Heart left ventricle (tissue), 16 donors: ENCODE data around the gene TRIM16. TPM values are rescaled to one million over a fixed set of nuclear protein-coding genes. Genes with fewer than 3 reads are reported as not detected.
"Not testable (repeated sequence)": the region's sequence is repeated elsewhere in the genome, so short reads cannot be mapped to it uniquely, and the experiment has no call there.

Source experiments
- ATAC-seq, 4 donors: fragments of 200-7000 bp; cut with Tn5 transposase; one replicate each; pipeline ENCODE4 v1.9.1; 2020 to 2022; ENCODE audit warnings: moderate library complexity in 4 of 4, mild to moderate bottlenecking in 3 of 4, moderate number of reproducible peaks in 1 of 4
- DNase-seq, 5 donors: peaks; one replicate each; pipeline ENCODE4 v3.0.0-alpha.2; 2020
- H3K27ac ChIP-seq, 12 donors: fragments of 200-600 bp; sonication (generic) in 4 of 12; one replicate each; pipeline versions ENCODE4 v1.5.0 to v1.8.0; 2016 to 2022; ENCODE audit warnings: mild to moderate bottlenecking in 2 of 12
- H3K27me3 ChIP-seq, 9 donors: fragments of 200-600 bp; sonication (generic) in 2 of 9; one replicate each; pipeline versions ENCODE4 v1.5.1 to v1.8.0; 2016 to 2022; ENCODE audit warnings: mild to moderate bottlenecking in 3 of 9
- H3K36me3 ChIP-seq, 9 donors: fragments of 200-600 bp; sonication (generic) in 2 of 9; one replicate each; pipeline versions ENCODE4 v1.5.0 to v1.8.0; 2018 to 2022; ENCODE audit warnings: mild to moderate bottlenecking in 2 of 9
- H3K4me1 ChIP-seq, 12 donors: fragments of 200-600 bp; sonication (generic) in 4 of 12; one replicate each; pipeline versions ENCODE4 v1.5.0 to v1.8.0; 2016 to 2022; ENCODE audit warnings: mild to moderate bottlenecking in 3 of 12
- H3K4me3 ChIP-seq, 12 donors: fragments of 200-600 bp; sonication (generic) in 4 of 12; one replicate each; pipeline versions ENCODE4 v1.5.0 to v1.8.0; 2017 to 2022; ENCODE audit warnings: mild to moderate bottlenecking in 9 of 12, moderate library complexity in 4 of 12
- H3K9me3 ChIP-seq, 12 donors: fragments of 200-600 bp; sonication (generic) in 4 of 12; one replicate each; pipeline versions ENCODE4 v1.5.0 to v1.8.0; 2016 to 2022; ENCODE audit warnings: mild to moderate bottlenecking in 1 of 12
- POLR2A ChIP-seq, 2 donors: fragments of 450-650 bp; IDR thresholded peaks; one replicate each; pipeline ENCODE4 v1.6.1; 2017; ENCODE audit warnings: antibody characterized with exemption in 2 of 2, mild to moderate bottlenecking in 2 of 2, moderate library complexity in 2 of 2
- WGBS, 4 donors: extraction: QIAGEN DNeasy Blood & Tissue Kit in 2 of 4; methylation state at CpG; one replicate each; pipeline versions ENCODE4 v1.1.5 to v1.1.7; 2013 to 2018; 5-methylcytosine and 5-hydroxymethylcytosine counted together
- intact Hi-C, 10 donors: fragments of 100-400 bp; cut with DNase I; formaldehyde crosslinking; loops; one replicate each; pipeline versions ENCODE4 v1.11.1 to v1.14.2; 2022
- polyA plus RNA-seq, 2 donors: library from polyadenylated mRNA; stranded (reverse); fragments of 200-250 nt; gene quantifications; one replicate each; pipeline ENCODE4 v1.2.3, GENCODE V29; 2013
- total RNA-seq, 9 donors: library from RNA; depleted of rRNA in 2 of 9; stranded (reverse); fragments of >200 nt in 2 of 9; fragmentation: NEBNext Ultra II Directional in 3 of 9; extraction: Animal tissue kit (Norgen Biotek cat#: 25700) in 3 of 9; gene quantifications; one replicate each; pipeline versions ENCODE4 v1.1.0 to v1.2.4, GENCODE V29; 2016 to 2023
- TF ChIP-seq, protein P1 (sequence below), 12 donors: fragments of 200-600 bp; sonication (generic) in 4 of 12; IDR thresholded peaks; one replicate each; pipeline versions ENCODE4 v1.5.0 to v1.8.0; 2018 to 2022; ENCODE audit warnings: antibody characterized with exemption in 12 of 12, mild to moderate bottlenecking in 5 of 12
- donor health status: ischemic (EF 13 %, LVEDD 7.1; RV severe dilation, severe dysfunction).
- donor health status: healthy with polysubstance abuse.
- donor health status: DM: no; HTN: yes; CAD: no.
- donor health status: DM: no; HTN: no; CAD: no.
- donor health status: ischemic (EF 25% LVEDD 6.9; RV normal size, moderate dysfunction).
- donor health status: ischemic (EF 25% LVEDD 5.7; RV mildly dilated, moderate dysfunction).
- donor health status: healthy.
- donor health status: DM: yes; HTN: yes; CAD: no.
- donor health status: ischemic (EF 35%, LVEDD 5.7; RV mildly dilated, moderate dysfunction).
- donor health status: nonischemic (EF 11% LVEDD 7.7; RV severe dilation, severe dysfunction).
- donor health status: DM: yes; HTN: yes; CAD: no.
- donor health status: PGD.
- donor health status: ischemic (EF 29% LVEDD 5.4; RV normal size, mild dysfunction).
- donor health status: nonischemic (EF 23%, LVEDD 6.1; RV moderate dilation, normal function).

Gene TRIM16
- total and polyA plus RNA-seq, 11 donors: 8.4 to 33.9 (median 23.2) TPM

DNA sequence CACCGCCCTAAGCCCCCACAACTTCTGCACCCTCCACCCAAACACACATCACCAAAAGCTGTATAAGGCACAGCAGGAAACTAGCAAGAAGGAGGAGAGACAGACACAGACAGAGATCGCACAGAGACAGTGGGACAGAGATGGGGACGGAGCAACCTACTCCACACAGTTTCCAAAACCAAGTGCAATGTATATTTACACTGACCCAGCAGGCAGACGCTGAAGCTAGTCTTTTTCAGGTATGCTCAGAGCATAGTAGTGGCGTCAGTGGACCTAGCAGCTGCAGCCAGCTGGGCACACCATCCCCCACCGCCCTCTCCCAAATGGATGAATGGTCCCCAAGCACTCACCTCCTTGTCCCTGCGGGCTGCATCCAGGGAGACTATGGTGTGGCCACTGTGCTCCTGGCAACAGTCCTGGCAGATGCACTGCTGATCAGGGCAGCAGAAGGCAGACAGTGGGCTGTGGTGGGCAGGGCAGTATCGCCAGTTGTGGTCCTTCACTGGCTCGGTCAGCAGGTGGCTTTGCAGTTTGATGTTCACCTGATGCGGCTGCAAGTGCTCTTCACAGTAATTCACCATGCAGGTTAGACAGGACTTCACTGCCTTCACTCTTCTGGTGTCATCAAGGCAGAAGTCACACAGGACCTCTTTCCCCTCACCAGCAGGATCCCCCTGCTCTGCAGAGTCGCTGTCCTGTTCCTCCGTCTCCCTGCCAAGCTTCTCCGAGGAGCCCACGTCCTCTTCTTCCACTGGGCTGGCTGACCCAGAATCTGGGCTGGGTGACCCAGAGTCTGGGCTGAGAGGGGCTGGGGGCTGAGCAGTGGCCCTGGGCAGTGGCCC is 33.1 kb downstream of the TRIM16 start:
- 7 to 34% (median 24%) methylated on average over 10 to 14 of the region's 14 CpGs for WGBS, 4 donors
- intact Hi-C loops: no loop called here
- ATAC-seq: peak; percentile 1 to 3 (median 1)
- H3K4me3 ChIP-seq: peak overlapping the region; percentile 51 to 77 (median 68)
- peak in 1 of 5 donors; percentile 21 for DNase-seq
- H3K9me3 ChIP-seq: no peaks in the 10 kb centered on the region
- no peaks in the 10 kb centered on the region for H3K27me3 ChIP-seq
- H3K36me3 ChIP-seq: no peaks in the 10 kb centered on the region
- H3K4me1 ChIP-seq: peaks cover 0 to 44% (median 24%) of the 10 kb centered on the region in 12 donors
- no peak for TF ChIP-seq POLR2A (IDR thresholded peaks at IDR 0.05)
- TF ChIP-seq, protein P1, sequence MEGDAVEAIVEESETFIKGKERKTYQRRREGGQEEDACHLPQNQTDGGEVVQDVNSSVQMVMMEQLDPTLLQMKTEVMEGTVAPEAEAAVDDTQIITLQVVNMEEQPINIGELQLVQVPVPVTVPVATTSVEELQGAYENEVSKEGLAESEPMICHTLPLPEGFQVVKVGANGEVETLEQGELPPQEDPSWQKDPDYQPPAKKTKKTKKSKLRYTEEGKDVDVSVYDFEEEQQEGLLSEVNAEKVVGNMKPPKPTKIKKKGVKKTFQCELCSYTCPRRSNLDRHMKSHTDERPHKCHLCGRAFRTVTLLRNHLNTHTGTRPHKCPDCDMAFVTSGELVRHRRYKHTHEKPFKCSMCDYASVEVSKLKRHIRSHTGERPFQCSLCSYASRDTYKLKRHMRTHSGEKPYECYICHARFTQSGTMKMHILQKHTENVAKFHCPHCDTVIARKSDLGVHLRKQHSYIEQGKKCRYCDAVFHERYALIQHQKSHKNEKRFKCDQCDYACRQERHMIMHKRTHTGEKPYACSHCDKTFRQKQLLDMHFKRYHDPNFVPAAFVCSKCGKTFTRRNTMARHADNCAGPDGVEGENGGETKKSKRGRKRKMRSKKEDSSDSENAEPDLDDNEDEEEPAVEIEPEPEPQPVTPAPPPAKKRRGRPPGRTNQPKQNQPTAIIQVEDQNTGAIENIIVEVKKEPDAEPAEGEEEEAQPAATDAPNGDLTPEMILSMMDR (IDR thresholded peaks at IDR 0.05): no peak
- peak overlapping the region; percentile 29 to 95 (median 86) for H3K27ac ChIP-seq

DNA sequence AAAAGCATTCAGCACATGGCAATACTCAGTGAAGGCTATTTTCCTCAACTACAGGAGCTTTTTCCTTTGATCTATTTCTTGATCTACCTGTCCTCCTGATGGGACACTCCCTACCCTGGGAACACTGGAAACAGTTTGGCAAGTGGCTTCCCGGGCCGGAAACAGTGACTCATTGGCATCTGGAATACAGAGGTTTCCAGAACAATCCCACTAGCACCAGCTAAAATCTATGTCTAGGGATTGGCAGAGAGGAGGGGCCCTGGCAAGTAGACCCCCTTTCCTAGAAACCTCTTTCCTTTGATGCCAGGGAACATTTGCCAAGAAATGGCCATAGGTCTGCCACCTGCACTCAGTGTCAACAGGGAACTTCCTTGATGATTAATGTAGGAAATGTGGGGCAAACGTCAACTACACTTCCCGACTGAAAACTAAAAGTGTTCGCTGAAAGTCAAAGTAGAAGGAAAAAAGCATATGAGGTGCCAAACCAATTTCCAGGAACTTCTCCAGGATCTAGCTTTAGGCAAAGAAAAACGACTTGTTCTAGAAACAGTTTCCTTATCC is 34.2 kb downstream of the TRIM16 start:
- Histone ChIP-seq H3K4me3 (peak overlapping the region; percentile 51 to 77 (median 68)), H3K9me3 (no peaks in the 10 kb centered on the region), H3K36me3 (no peaks in the 10 kb centered on the region), H3K27ac (peak overlapping the region; percentile 29 to 95 (median 86)), H3K27me3 (no peaks in the 10 kb centered on the region), H3K4me1 (peaks cover 0 to 49% (median 33%) of the 10 kb centered on the region in 12 donors)
- no peak for TF ChIP-seq POLR2A (IDR thresholded peaks at IDR 0.05)
- TF ChIP-seq, protein P1 (IDR thresholded peaks at IDR 0.05): no peak
- 20 to 41% (median 30%) methylated on average over 6 of the region's 6 CpGs for WGBS, 4 donors
- ATAC-seq (no peak), DNase-seq (peak in 4 of 5 donors; percentile 35 to 55 (median 40))
- intact Hi-C loops: no loop called here

DNA sequence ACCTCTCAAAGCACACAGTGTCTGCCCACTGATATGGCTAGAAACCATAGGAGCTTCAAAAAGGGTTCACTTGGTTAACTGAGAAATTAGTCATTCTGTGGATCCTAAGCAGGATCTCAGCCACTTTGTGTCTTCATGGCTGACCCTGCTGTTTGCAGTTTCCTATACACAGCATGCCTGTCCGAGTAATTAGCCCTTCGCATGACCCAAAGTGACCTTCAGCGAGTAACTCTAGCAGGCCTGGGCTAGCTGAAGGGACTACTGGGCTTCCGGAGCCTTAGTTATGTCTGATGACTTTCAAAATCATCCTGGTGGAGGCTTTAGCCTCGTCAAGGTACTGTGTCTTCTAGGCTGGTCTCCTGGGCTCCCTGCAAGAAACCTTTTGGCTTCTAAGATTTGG is 35.7 kb downstream of the TRIM16 start:
- Histone ChIP-seq H3K36me3 (no peaks in the 10 kb centered on the region), H3K27ac (peak overlapping the region in 10 of 12 donors; percentile 38 to 91 (median 83)), H3K4me1 (peaks cover 0 to 51% (median 33%) of the 10 kb centered on the region in 12 donors), H3K9me3 (no peaks in the 10 kb centered on the region), H3K27me3 (no peaks in the 10 kb centered on the region), H3K4me3 (peak overlapping the region in 11 of 12 donors; percentile 5 to 77 (median 70))
- 36 to 55% (median 39%) methylated on average over 5 of the region's 5 CpGs for WGBS, 4 donors
- DNase-seq (no peak), ATAC-seq (no peak)
- intact Hi-C loops: no loop called here
- TF ChIP-seq POLR2A (IDR thresholded peaks at IDR 0.05): no peak
- TF ChIP-seq, protein P1 (IDR thresholded peaks at IDR 0.05): no peak

DNA sequence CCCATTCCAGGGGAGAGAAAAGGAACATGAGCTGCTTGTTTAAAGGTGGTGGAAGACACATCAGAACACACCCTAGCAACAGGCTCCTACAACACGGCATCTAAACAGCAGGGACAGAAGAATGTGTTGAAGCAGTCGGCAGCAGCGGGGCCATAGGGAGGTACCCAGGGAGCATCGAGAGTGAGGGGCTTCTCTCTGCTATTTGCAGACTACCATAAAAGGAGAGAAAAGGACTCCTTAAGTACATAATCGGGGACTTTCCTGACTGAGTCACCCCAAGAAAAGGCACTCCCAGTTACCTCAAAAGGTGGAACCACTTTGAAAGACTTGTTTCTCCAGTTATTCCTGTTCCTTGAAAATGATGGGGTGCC is 38.2 kb downstream of the TRIM16 start:
- intact Hi-C loops, H3K9me3 ChIP-seq, H3K27me3 ChIP-seq, H3K36me3 ChIP-seq, DNase-seq, H3K4me3 ChIP-seq: not testable (repeated sequence)
- H3K4me1 ChIP-seq: peaks cover 0 to 42% (median 25%) of the 10 kb centered on the region in 12 donors
- 19 to 52% (median 39%) methylated on average over 5 of the region's 5 CpGs for WGBS, 4 donors
- H3K27ac ChIP-seq: peak overlapping the region in 11 of 12 donors; percentile 14 to 54 (median 42)
- ATAC-seq: peak in 3 of 4 donors; percentile 15 to 65 (median 39)

DNA sequence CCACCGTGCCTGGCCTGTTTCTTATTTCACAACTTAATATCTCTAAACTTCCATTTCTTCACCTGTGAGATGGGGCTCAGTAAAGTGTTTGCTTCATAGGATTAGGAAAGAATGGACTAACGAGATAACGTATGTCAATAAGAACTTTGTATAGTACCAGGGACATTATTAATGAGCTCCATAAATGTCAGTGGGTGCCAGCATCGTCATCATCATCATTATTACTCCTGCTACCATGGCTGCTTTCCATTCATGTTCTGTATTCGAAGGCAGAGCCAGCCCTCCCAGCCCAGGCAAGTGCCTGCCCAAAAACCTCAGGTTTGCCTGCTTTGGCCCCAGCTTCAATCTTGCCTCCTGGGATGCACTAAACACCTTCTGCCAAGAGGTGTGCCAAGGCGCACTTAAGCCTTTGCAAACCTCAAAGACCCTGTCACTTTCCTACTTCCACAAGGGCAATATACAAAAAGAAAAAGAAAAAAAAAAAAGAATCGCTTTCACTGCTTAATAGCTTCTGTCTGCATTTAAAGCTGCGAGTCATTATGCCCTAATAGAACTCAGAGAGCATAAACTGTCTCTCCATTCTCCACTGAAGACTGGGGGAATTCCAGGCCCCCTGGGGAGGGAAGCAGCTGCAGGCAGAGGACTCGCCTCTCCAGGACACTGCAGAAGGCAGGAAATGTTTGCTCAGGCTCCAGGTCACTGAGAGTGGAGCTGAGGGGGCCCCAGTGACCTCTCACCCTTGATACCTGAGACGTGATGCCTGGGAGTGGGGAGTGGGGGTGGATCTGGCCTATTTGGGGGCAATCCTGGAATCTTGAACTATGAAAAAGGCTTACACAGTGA is 38.8 kb downstream of the TRIM16 start:
- Histone ChIP-seq H3K27ac (peak overlapping the region in 11 of 12 donors; percentile 14 to 54 (median 42)), H3K4me1 (peaks cover 0 to 39% (median 23%) of the 10 kb centered on the region in 12 donors)
- H3K9me3 ChIP-seq, H3K36me3 ChIP-seq, H3K4me3 ChIP-seq, H3K27me3 ChIP-seq, intact Hi-C loops: not testable (repeated sequence)
- 57 to 72% (median 62%) methylated on average over 9 to 10 of the region's 10 CpGs for WGBS, 4 donors
- peak in 4 of 5 donors; percentile 40 to 46 (median 44) for DNase-seq
- ATAC-seq: peak in 3 of 4 donors; percentile 17 to 69 (median 27)

DNA sequence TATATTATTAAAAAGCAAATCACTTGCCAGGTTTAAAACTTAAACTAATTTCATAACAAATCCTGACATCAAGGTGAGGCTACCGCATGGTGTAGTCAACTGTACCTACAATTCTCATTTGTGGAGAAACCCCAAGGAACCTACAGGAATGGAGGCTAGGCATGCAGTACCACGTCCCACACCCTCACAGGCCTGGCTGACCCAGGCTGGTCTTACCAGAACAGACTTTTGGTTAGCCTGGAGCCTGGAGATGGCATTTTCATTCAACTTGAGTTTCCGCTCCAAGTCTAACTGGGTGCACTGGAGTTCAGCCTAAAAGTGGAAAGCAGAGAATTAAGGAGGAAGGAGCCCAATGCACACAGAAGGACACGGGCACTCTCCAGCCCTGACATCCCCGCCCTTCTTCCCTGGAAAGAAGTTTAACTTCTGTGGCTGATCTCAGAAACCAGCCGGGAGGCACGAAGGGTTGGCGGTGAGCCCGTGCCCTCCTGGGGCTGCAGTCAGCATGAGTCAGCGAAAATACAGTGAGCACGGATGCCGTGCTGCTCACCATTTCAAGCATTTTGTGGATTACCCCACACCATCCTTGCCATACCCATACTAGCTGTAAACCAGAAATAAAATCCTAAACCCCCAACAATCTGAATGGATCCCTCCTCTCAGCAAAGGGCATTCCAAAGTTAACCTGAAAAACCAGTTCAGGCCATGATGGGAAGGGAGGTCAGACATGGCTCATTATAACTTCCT is 41.4 kb downstream of the TRIM16 start:
- H3K27ac ChIP-seq, H3K36me3 ChIP-seq, DNase-seq, intact Hi-C loops, H3K27me3 ChIP-seq, H3K9me3 ChIP-seq: not testable (repeated sequence)
- 80 to 100% (median 86%) methylated on average over 1 to 2 of the region's 12 CpGs for WGBS, 4 donors
- Histone ChIP-seq H3K4me3 (peak overlapping the region in 1 of 12 donors; percentile 2), H3K4me1 (peaks cover 0 to 19% (median 10%) of the 10 kb centered on the region in 12 donors)
- peak in 3 of 4 donors; percentile 49 to 62 (median 52) for ATAC-seq
